ENCODE data around the gene LTK. TPM values are rescaled to one million over a fixed set of nuclear protein-coding genes. Genes with fewer than 3 reads are reported as not detected.

LTK gene
- total RNA-seq, 2 experiments from 2014 or later = 0.10 to 0.11 TPM

GRCh38 chr15:41543521-41543870, 29.9 kb upstream of the LTK start:
- POLR2A ChIA-PET = interaction anchor here (0.6 to 1.4 kb wide), 5 partner anchors 15 to 602 kb away, joined by 3 to 5 read pairs (median 3); no protein-coding TSS in a partner anchor
- CTCF ChIA-PET = interaction anchor here (0.7 to 1.3 kb wide), 2 partner anchors 14 to 379 kb away, joined by 4 to 5 read pairs; no protein-coding TSS in a partner anchor

- POLR2A ChIA-PET = no interaction called here
- CTCF ChIA-PET = no interaction called here
Measured at GRCh38 chr15:41536866-41537265, 23.2 kb upstream of the LTK start.

- CTCF ChIA-PET = no interaction called here
- POLR2A ChIA-PET = no interaction called here
Measured at GRCh38 chr15:41535544-41535943, 21.9 kb upstream of the LTK start.

GRCh38 chr15:41530363-41530956, 16.8 kb upstream of the LTK start:
- ChIA-PET POLR2A (no interaction called here), CTCF (no interaction called here)

- ChIA-PET CTCF (interaction anchor here (0.5 to 0.7 kb wide), 2 partner anchors 16 to 94 kb away, joined by 3 read pairs; no protein-coding TSS in a partner anchor), POLR2A (no interaction called here)
Measured at GRCh38 chr15:41523097-41523496, 9.5 kb upstream of the LTK start.

- CTCF ChIA-PET = interaction anchor here (0.7 kb wide), 1 partner anchor 32 kb away, joined by 7 read pairs; no protein-coding TSS in a partner anchor
Measured at GRCh38 chr15:41521614-41522013, 8.0 kb upstream of the LTK start.

GRCh38 chr15:41520636-41521035, 7.0 kb upstream of the LTK start:
- POLR2A ChIA-PET = no interaction called here

More at GRCh38 chr15:41521614-41522013, 8.0 kb upstream of the LTK start:
- POLR2A ChIA-PET = no interaction called here

GRCh38 chr15:41517895-41518449, 4.3 kb upstream of the LTK start:
- CTCF ChIA-PET = no interaction called here
- POLR2A ChIA-PET = interaction anchor here (0.6 to 0.7 kb wide), 2 partner anchors 250 to 269 kb away, joined by 3 to 6 read pairs; no protein-coding TSS in a partner anchor

More at GRCh38 chr15:41520636-41521035, 7.0 kb upstream of the LTK start:
- CTCF ChIA-PET = interaction anchor here (1.1 to 1.6 kb wide), 2 partner anchors 17 to 54 kb away, joined by 3 to 5 read pairs; no protein-coding TSS in a partner anchor

- CTCF ChIA-PET = no interaction called here
- POLR2A ChIA-PET = no interaction called here
Measured at GRCh38 chr15:41512940-41513505, 604 bp downstream of the LTK start.

- ChIA-PET POLR2A (no interaction called here), CTCF (no interaction called here)
Measured at GRCh38 chr15:41512512-41512939, 1.1 kb downstream of the LTK start.

- POLR2A ChIA-PET = no interaction called here
- CTCF ChIA-PET = no interaction called here
Measured at GRCh38 chr15:41511899-41512369, 1.7 kb downstream of the LTK start.

- ChIA-PET CTCF (no interaction called here), POLR2A (no interaction called here)
Measured at GRCh38 chr15:41511331-41511898, 2.2 kb downstream of the LTK start.

- ChIA-PET POLR2A (no interaction called here), CTCF (no interaction called here)
Measured at GRCh38 chr15:41510728-41511127, 2.9 kb downstream of the LTK start.

- ChIA-PET POLR2A (no interaction called here), CTCF (interaction anchor here (0.8 to 2.9 kb wide), 4 partner anchors 14 to 50 kb away, joined by 3 to 14 read pairs (median 3); partner anchors contain the start of gene ITPKA)
Measured at GRCh38 chr15:41507820-41508290, 5.8 kb downstream of the LTK start.

GRCh38 chr15:41506796-41507341, 6.8 kb downstream of the LTK start:
- POLR2A ChIA-PET = no interaction called here
- CTCF ChIA-PET = interaction anchor here (0.6 to 2.9 kb wide), 5 partner anchors 13 to 261 kb away, joined by 3 to 14 read pairs (median 3); partner anchors contain the start of gene ITPKA

- CTCF ChIA-PET = interaction anchor here (2.9 kb wide), 1 partner anchor 40 kb away, joined by 14 read pairs; no protein-coding TSS in a partner anchor
Measured at GRCh38 chr15:41505776-41506175, 7.9 kb downstream of the LTK start.

GRCh38 chr15:41504751-41505492, 8.7 kb downstream of the LTK start:
- ChIA-PET POLR2A (no interaction called here), CTCF (no interaction called here)

More at GRCh38 chr15:41505776-41506175, 7.9 kb downstream of the LTK start:
- POLR2A ChIA-PET = no interaction called here

- CTCF ChIA-PET = interaction anchor here (0.9 to 1.3 kb wide), 2 partner anchors 13 to 16 kb away, joined by 3 read pairs; no protein-coding TSS in a partner anchor
- POLR2A ChIA-PET = no interaction called here
Measured at GRCh38 chr15:41503669-41504010, 10.0 kb downstream of the LTK start.

Data from activated CD8-positive, alpha-beta memory T cell treated with anti-CD3 and anti-CD28 coated beads for 36 hours (primary cell).